ENCODE measurements around the gene NUTM2G. TPM values are rescaled to one million over a fixed set of nuclear protein-coding genes. Genes with fewer than 3 reads are reported as not detected.
"Not testable (repeated sequence)": the region's sequence is repeated elsewhere in the genome, so short reads cannot be mapped to it uniquely, and the experiment has no call there.

NUTM2G gene
- total RNA-seq, 4 donors from 2014 or later = not detected

DNA sequence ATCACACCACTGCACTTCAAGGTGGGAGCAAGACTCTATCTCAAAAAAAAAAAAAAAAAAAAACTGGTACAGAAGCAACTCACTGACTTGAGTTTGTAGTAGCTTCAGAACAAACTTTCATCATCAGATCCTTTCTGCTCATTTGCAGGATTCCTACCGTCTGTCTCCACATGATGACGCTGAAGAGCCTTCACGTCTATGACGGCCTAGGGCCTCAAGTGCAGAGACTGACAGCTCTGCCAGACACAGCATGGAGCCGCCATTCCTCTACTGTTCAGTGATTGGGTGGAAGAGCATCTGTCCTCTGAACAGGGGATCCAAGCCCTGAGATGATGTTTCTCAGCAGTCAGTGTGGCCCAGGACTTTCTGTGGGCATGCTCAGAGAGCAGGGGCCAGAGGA is 3.1 kb upstream of the NUTM2G start:
- not testable (repeated sequence) for ATAC-seq (ENCODE audit: low FRiP score); DNase-seq (ENCODE audit: low spot score)

DNA sequence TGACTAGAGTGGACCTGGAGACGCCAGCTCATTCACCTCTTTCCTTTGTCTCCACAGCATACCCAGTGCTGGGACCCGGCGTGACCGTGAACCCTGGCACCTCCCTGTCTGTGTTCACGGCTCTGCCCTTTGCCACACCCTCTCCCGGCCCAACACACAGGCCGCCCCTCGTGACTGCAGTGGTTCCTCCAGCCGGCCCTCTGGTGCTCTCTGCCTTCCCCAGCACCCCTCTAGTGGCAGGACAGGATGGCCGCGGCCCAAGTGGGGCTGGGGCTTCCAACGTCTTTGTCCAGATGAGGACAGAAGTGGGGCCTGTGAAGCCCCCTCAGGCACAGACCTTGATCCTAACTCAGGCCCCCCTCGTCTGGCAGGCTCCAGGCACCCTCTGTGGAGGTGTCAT is 3.0 kb downstream of the NUTM2G start:
- DNase-seq (ENCODE audit: low spot score); ATAC-seq (ENCODE audit: low FRiP score): not testable (repeated sequence)

DNA sequence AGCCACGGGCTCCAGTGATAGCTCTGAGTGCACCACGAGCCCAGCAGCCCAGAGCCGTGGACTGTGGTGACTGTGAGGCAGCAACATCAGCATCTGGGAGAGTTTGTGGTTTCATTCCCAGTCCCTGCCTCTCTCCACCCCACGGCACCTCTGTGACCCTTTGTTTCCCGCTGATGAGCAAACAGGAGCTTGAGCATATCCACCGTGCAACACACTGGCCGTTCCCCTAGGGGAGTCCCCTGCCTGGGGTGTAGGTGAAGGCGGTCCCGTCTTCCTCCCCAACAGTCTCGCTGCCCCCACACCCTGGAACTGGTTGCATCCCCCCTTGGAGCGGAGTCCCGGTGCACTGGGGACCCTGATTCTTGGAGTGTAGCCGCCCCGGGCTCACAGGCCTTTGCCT is 5.5 kb downstream of the NUTM2G start:
- ATAC-seq (ENCODE audit: low FRiP score); DNase-seq (ENCODE audit: low spot score): not testable (repeated sequence)

GRCh38 chr9:96934706-96935105 is 6.1 kb downstream of the NUTM2G start:
- ATAC-seq (ENCODE audit: low FRiP score); DNase-seq (ENCODE audit: low spot score): not testable (repeated sequence)

GRCh38 chr9:96935401-96935800 is 6.8 kb downstream of the NUTM2G start:
- not testable (repeated sequence) for ATAC-seq (ENCODE audit: low FRiP score); DNase-seq (ENCODE audit: low spot score)

DNA sequence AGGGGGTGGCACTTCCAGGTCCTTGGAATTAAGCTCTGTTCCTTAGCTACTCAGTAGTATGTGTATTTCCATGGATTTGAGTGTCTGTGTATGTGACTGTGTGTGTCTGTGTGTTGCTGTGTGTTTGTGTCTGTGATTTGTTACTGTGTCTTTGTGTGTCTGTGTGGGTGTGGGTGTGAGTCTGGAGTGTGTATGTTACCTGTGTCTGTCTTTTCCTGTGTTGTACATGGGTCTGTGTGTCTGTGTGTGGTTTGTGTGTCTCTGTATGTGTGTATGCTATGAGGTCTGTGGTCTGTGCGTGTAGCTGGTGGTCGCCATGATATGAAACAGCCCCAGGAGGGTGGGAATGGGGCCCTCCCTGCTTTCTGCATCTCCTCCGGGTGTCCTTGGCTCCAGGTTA is 8.8 kb downstream of the NUTM2G start:
- ATAC-seq (ENCODE audit: low FRiP score); DNase-seq (ENCODE audit: low spot score): not testable (repeated sequence)

GRCh38 chr9:96938957-96939665 is 10.5 kb downstream of the NUTM2G start:
- not testable (repeated sequence) for ATAC-seq (ENCODE audit: low FRiP score); DNase-seq (ENCODE audit: low spot score)

- DNase-seq (ENCODE audit: low spot score); ATAC-seq (ENCODE audit: low FRiP score): not testable (repeated sequence)
Observed at GRCh38 chr9:96940982-96941381, 12.3 kb downstream of the NUTM2G start.

DNA sequence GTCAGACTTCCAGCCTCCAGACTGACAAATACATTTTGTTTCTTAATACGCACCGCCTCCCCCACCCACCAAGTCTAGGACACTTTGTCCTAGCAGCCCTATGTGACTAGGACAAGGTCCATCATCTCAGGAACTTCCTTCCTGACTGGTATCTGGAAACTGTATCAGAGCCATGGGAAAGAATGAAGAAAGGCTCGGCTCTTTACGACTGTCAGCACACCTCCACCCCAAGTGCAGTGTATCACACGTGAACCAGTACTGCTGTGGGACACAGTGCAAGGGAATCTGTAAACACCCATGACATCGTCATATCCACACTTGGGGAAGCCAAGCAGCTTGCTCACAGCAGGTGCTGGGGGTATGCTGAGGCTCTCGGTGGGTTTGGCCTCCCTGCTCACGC is 13.0 kb downstream of the NUTM2G start:
- not testable (repeated sequence) for ATAC-seq (ENCODE audit: low FRiP score); DNase-seq (ENCODE audit: low spot score)

DNA sequence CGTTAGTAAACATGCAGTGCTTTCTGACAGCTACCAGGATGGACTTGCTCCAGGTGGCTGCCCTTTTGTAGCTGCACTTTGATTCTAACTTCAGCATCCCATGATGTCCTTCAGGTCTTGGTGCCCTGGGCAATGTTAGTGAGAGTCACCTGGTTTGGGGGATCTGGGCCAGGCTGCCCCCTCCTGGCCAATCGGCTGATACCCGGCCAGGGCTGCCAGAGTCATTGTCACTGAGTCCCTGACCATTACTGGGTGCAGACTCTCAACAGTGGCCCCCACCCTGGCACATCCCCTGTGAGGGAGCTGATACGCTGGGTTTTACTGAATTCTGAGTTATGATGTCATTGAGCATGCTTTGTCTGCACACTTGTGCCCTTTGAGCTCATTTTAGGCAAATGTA is 13.5 kb downstream of the NUTM2G start:
- DNase-seq (ENCODE audit: low spot score) = not testable (repeated sequence)
- ATAC-seq (ENCODE audit: low FRiP score) = peak; percentile 39

DNA sequence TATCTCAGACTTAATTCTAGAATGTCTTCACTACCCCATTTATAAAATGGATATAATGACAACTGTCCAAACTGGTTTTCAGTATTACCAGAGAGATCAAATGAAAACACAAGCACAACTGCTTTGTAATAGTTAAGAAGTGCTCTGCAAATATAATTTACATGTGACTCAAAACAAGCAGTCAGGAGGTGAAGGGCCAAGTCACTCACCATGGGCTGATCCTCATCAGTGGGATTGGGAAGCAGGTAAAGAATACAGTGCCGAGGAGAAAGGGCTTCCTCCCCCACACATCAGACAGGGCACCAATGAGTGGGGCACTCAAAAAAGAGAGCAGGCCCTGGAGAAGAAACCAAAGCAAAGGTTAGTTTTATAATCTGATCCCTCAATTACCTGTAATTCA is 20.7 kb downstream of the NUTM2G start:
- ATAC-seq (ENCODE audit: low FRiP score); DNase-seq (ENCODE audit: low spot score): not testable (repeated sequence)

- DNase-seq (ENCODE audit: low spot score); ATAC-seq (ENCODE audit: low FRiP score): not testable (repeated sequence)
Observed at GRCh38 chr9:96950539-96950938, 21.9 kb downstream of the NUTM2G start.

DNA sequence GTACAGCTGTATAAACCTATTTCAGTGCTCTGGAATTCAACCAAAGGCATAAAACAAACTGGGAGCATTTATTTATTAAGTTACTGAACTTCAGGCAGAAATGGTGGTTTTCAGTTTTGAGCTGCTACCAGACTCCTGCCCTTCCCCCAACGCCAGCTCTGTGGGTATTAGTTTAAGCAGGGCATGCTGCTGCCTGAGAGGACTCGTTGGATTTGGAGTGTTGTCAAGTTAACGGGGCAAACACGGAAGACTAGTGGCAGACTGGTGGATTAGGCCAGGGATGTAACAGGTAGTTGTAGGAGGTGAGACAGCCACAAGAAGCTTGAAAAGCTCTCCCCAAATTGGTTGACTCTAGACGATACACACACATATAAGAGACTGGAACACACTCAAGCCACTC is 38.9 kb downstream of the NUTM2G start:
- DNase-seq (ENCODE audit: low spot score); ATAC-seq (ENCODE audit: low FRiP score): not testable (repeated sequence)

DNA sequence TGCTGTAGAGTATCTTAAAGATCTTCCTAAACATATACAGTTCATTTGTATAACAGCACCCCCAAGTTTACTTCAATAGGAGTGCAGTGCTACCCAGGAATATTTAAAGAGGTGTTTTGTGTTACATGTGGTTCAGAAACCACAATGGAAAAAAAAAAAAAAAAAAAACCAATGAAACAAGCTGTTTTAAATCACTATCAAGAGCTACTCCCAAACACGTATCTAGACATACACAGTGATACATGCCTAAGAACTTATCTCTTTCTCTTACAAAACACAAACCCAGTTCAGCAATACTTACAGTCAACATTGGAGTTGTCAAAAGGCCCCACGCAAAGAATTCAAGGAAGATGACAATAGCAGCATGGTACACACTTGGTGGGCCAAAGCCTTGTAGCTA is 43.9 kb downstream of the NUTM2G start:
- DNase-seq (ENCODE audit: low spot score); ATAC-seq (ENCODE audit: low FRiP score): not testable (repeated sequence)

DNA sequence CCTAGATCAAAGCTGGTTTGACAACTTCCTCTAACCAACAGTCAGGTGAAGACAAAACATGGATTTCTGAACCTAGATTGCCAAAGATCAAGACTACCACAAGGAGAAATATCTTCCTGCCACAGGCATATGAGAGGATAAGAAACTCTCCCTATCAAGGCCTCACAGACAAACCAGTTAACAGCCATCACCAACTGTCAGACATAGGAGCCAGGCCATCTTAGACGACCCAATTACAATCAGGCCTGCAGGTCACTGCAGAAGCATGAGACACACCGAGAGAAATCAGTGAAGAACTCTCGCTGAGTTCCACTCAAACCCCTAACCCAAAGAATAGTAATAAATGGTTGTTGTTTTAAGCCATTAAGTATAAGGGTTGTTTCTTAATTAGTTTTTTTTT is 45.4 kb downstream of the NUTM2G start:
- ATAC-seq (ENCODE audit: low FRiP score); DNase-seq (ENCODE audit: low spot score): not testable (repeated sequence)

GRCh38 chr9:96983496-96984122 is 55.0 kb downstream of the NUTM2G start:
- not testable (repeated sequence) for DNase-seq (ENCODE audit: low spot score); ATAC-seq (ENCODE audit: low FRiP score)

- not testable (repeated sequence) for DNase-seq (ENCODE audit: low spot score); ATAC-seq (ENCODE audit: low FRiP score)
Observed at GRCh38 chr9:96984139-96984538, 55.5 kb downstream of the NUTM2G start.

DNA sequence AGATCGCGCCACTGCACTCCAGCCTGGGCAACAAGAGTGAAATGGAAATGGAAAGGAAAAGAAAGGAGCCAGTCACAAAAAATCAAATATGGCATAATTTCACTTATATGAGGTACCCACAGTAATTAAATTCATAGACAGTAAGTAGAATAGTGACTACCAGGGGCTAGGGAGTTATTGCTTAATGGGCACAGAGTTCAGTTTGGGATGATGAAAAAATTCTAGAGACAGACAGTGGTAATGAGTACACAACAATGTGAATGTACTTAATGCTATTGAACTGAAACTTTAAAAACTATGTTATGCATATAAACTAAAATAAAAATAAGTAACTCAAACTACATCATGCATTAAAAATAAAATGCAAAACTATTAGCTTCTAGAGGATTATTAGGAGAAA is 56.2 kb downstream of the NUTM2G start:
- not testable (repeated sequence) for DNase-seq (ENCODE audit: low spot score); ATAC-seq (ENCODE audit: low FRiP score)

Data from omental fat pad (tissue), 4 donors.